Neural cell (in vitro differentiated cells): ENCODE measurements around the gene SMIM44.

Experiments used
- CTCF ChIP-seq: fragments of 450-650 bp; IDR thresholded peaks from 2 replicates; pipeline ENCODE4 v1.5.1; 2014; ENCODE audit warnings: antibody characterized with exemption, mild to moderate bottlenecking, moderate library complexity; ENCODE audit not compliant: poor library complexity, severe bottlenecking
- EP300 ChIP-seq: fragments of 450-650 bp; conservative IDR thresholded peaks from 2 replicates; pipeline ENCODE4 v1.6.1; 2014; ENCODE audit warnings: antibody characterized with exemption, mild to moderate bottlenecking, moderate library complexity; ENCODE audit not compliant: poor library complexity, severe bottlenecking
- POLR2AphosphoS5 ChIP-seq: IDR thresholded peaks from 2 replicates; pipeline ENCODE4 v1.6.1; 2012
- REST ChIP-seq: IDR thresholded peaks from 2 replicates; pipeline ENCODE4 v1.6.1; 2012; ENCODE audit warnings: borderline replicate concordance

- no peak for TF ChIP-seq CTCF
- TF ChIP-seq EP300, result no peak
- TF ChIP-seq POLR2AphosphoS5, result no peak
- TF ChIP-seq REST, result no peak
Observed at GRCh38 chr19:3448616-3449334, 34.5 kb downstream of the SMIM44 start.
